GM21390 (cell line): ENCODE measurements around the gene RHOF.
A peak's percentile ranks its signal among the peaks of the same experiment; 100 is the strongest.

Experiments
- ATAC-seq: cut with Tn5 transposase; IDR thresholded peaks from one replicate; pipeline ENCODE4 v1.9.1; 2021; ENCODE audit not compliant: unreplicated experiment

RHOF gene, protein sequence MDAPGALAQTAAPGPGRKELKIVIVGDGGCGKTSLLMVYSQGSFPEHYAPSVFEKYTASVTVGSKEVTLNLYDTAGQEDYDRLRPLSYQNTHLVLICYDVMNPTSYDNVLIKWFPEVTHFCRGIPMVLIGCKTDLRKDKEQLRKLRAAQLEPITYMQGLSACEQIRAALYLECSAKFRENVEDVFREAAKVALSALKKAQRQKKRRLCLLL

DNA sequence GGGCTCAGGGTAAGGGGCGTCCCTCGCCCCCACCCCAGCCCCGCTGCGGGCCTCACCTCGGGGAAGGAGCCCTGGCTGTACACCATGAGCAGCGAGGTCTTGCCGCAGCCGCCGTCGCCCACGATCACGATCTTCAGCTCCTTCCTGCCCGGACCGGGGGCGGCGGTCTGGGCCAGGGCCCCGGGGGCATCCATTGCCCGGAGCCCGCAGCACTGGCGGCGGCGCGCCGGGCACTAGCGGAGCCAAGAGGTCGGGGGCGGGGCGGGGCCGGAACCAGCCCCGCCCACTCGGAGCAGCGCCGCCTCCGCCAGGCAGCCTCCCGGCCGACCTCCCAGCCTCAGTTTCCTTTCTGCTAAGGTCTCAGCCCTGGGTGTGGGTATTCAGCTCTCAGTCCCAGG, at the start of gene RHOF:
Gene RHOF (minus strand): TSS at position 249 of the 398 bp plus-strand sequence. CDS start 55 bp downstream, at position 194.
- peak; percentile 21 for ATAC-seq

DNA sequence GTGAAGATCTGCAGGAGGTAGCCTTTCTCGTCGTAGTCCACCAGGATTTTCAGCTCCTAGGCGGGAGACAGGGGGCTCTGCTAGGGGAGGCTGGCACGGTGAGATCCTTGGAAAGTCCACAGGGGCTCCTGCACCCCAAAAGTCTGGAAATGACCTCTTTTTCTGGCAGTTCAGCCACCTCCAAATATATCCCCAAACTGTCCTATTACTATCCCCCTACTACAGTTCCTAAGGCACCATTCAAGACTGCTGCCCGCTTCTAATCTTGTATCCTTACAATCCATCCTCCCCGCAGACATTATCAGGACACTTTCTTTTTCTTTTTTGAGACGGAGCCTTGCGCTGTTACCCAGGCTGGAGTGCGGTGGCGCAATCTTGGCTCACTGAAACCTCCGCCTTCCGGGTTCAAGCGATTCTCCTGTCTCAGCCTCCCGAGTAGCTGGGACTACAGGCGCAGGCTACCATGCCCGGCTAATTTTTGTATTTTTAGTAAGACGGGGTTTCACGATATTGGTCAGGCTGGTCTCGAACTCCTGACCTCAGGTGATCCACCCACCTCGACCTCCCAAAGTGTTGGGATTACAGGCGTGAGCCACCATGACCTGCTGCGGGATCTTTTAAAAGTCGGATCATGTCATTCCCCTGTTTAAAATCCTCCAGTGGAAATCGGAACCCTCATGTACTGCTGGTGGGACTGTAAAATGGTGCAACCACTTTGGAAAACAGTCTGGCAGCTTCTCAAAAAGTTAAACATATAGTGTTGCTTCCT, 46.7 kb upstream of the RHOF start:
- no peak for ATAC-seq

DNA sequence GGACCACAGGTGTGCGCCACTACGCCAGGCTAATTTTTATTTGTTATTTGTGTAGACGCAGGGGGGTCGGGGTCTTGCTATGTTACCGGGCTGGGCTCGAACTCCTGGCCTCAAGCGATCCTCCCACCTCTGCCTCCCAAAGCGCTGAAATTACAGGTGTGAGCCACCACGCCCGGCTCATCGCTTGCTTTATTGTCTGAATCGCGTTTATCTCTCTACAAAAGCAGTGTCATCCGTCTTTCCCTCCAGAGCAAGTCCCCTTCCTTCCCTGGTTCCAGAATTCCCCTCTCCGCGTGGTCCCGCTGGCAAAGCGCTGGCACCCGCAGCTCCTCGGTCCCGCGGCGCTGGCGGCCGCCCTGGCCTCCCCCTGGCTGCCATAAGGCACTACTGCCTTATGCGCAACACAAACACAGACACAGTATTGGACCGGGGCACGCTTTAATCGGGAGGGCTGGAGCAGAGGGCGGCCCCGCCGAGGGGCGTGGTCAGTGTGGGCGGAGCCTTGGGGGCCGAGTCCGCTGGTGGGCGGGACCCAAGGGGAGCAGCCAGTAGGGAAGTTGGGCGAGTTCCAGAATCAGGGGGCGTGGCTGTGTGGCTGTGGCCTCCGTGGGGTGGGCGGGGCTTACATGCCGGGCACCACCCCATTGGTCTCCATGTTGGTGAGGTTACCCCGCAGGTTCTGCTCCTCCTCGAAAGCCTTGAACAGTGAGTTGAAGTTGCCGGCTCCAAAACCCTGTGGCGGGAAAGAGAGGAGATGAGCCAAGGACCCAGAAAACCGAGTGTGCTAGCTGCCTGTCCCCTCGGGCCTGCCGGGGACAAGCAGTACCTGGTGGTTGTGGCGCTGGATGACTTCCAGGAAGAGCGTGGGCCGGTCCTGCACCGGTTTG, 45.9 kb upstream of the RHOF start:
- ATAC-seq = peak; percentile 95

DNA sequence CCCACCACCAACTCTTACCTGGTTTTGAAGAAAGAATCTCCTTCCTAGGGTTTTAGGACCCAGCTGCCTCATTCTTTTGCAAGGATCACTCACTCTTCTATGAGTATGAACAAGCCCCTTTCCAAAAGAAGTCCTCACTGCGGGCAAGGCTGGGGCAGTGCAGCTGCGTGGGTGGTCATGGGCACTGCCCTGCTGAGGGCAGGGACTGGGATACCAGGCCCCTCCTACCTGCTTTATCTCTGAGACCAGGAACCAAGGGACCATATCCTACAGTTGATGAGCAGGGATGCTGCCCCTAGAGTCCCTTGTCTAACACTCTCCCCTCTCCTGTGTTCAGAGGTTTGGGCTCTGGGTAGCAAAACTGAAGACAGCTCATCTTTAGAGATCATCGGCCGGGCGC, 44.6 kb upstream of the RHOF start:
- ATAC-seq = no peak

GRCh38 chr12:121837680-121838079, 44.2 kb upstream of the RHOF start:
- ATAC-seq = no peak

DNA sequence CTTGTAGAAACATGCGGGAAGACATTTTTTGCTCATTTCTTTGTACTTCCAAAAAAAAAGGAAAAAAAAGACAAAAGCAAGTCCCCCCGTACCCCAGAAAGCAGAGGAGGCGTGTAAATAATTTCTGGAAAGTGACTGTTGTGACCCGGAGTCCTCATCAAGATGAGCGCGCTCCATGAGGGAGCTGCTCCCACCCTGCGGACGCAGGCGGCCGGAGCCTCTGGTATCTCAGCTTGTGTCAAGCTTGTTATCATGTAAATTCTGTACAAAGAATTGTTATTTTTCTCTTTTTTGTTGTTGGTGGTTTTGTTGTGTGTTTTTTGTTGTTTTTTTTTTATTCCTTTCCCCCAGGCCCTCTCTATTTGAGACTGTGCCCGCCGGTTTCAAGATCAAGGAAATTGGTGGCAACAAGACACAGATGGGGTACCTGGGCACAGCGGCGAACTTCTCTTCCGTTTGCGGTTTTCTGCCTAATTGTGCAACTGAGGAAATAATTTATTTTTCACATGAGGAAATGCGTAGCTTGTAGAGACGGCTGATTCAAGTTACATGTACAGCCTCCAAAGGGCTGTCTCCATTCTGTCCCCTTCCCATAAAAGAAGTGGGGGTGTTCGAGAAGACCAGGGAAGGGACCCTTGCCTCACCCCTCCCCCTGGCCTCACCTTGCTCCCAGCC, 38.2 kb upstream of the RHOF start:
- ATAC-seq = no peak

- no peak for ATAC-seq
Measured at GRCh38 chr12:121830588-121831265, 37.2 kb upstream of the RHOF start.

- ATAC-seq = no peak
Measured at GRCh38 chr12:121830134-121830533, 36.6 kb upstream of the RHOF start.

- no peak for ATAC-seq
Measured at GRCh38 chr12:121829250-121829918, 35.9 kb upstream of the RHOF start.

GRCh38 chr12:121828826-121829225, 35.3 kb upstream of the RHOF start:
- ATAC-seq = no peak

DNA sequence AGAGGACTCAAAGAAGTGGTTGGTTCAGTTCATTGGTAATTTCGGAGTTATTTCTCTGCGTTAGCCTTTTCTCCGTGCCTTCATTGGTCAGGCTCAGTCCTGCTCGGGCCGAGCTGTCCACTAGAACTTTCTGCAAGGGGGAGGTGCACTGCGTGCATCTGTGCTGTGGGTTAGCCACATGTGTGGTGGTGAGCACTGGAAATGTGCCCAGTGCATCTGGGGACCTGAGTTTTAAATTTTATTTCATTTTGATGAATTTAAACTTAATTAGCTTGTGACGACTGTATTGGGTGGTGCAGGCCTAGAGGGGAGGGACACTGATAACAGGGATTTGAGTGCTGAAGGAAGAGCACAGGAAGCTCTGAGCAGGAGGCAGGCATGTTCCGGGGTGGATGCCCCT, 34.8 kb upstream of the RHOF start:
- no peak for ATAC-seq

DNA sequence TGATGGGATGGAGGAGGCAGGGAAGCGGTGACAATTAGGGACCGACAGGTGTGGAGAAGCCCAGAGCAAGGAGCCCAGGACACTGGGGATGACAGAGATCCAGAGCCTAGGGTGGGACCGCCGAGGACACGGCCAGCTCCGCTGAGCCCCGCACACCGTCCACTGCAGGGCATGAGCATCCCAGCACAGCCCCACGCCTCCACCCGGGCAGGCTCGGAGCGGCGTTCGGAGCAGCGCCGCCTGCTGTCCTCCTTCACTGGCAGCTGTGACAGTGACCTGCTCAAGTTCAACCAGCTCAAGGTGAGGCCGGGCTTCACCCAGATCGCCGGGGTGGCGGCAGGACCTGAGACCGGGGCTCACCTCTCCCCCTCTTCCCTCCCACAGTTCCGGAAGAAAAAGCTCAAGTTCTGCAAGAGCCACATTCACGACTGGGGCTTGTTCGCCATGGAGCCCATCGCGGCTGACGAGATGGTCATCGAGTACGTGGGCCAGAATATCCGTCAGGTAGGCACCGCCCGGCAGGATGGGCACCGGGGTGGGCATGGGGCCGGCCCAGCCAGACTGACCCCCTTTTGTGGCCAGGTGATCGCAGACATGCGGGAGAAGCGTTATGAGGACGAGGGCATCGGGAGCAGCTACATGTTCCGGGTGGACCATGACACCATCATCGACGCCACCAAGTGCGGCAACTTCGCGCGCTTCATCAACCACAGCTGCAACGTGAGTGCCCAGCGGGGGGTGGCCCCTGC, 34.0 kb upstream of the RHOF start:
- ATAC-seq = no peak

GRCh38 chr12:121826318-121827150, 33.0 kb upstream of the RHOF start:
- ATAC-seq = no peak

GRCh38 chr12:121825041-121825523, 31.6 kb upstream of the RHOF start:
- ATAC-seq = no peak

GRCh38 chr12:121823727-121824115, 30.2 kb upstream of the RHOF start:
- ATAC-seq = no peak

DNA sequence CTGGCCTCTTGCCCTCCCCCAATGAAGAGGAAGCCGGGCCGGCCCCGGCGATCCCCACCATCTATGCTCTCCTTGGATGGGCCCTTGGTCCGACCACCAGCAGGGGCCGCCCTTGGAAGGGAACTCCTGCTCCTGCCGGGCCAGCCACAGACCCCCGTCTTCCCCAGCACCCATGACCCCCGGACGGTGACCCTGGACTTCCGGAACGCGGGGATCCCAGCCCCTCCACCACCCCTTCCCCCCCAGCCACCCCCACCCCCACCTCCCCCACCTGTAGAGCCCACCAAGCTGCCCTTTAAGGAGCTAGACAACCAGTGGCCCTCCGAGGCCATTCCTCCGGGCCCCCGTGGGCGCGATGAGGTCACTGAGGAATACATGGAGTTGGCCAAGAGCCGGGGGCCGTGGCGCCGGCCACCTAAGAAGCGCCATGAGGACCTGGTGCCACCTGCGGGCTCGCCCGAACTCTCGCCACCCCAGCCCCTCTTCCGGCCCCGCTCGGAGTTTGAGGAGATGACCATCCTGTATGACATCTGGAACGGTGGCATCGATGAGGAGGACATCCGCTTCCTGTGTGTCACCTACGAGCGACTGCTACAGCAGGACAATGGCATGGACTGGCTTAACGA, 29.7 kb upstream of the RHOF start:
- ATAC-seq = no peak

GRCh38 chr12:121822393-121823100, 29.1 kb upstream of the RHOF start:
- ATAC-seq = no peak
